Spleen (tissue), 7 donors: ENCODE results near the gene MCOLN2.

Experiments used
- CTCF ChIP-seq, 11 experiments: fragments of 200-600 bp in 7 of 11; fragments of 450-650 bp in 4 of 11; sonication (generic) in 4 of 11; IDR thresholded peaks in 8 of 11; conservative IDR thresholded peaks in 3 of 11; 1 replicate in 7 of 11; 2 replicates in 4 of 11; pipeline versions ENCODE4 v1.4.0 to v1.8.0; 2016 to 2021; ENCODE audit warnings: antibody characterized with exemption in 11 of 11, inconsistent platforms in 4 of 11, mild to moderate bottlenecking in 1 of 11
- POLR2A ChIP-seq, 3 donors: fragments of 450-650 bp; IDR thresholded peaks; one replicate each; pipeline ENCODE4 v1.5.1; 2017; ENCODE audit warnings: antibody characterized with exemption in 3 of 3, mild to moderate bottlenecking in 1 of 3
- donor health status: DM: no; HTN: no; CAD: no; lungs with moderate emphysema.
- donor health status: DM: no; HTN: no; CAD: no.
- donor health status: DM: no; HTN: no; CAD: no.

DNA sequence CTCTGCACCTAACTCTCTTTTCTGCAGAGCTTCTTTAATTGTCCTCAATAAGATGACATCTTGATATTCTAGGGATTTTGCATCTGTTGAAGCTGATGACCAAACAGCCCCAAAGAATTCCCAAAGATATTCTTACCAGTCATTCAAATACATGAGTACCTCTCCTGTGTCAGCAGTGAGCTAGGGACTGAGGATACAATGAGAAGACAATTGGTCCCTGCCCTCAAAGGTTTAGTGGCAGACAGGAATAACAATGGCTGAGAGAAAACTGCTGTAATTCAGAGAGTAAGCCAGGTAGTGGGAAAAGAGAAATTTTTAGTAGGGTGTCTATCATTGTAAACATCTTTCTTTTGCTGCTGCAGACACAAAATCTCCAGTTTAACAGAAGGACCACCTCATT lies 45.5 kb upstream of the MCOLN2 start:
- TF ChIP-seq POLR2A (IDR thresholded peaks at IDR 0.05), result no peak
- no peak for TF ChIP-seq CTCF (IDR thresholded peaks at IDR 0.05 in 8 of 11, conservative IDR thresholded peaks at IDR 0.05 in 3 of 11)
